ENCODE measurements around the gene XYLT2. TPM values are rescaled to one million over a fixed set of nuclear protein-coding genes. Genes with fewer than 3 reads are reported as not detected.

Gene XYLT2
- total and polyA plus RNA-seq, 10 donors = 10.0 to 27.3 (median 19.6) TPM

- peak within 1 kb of the TSS; percentile 86 to 99 (median 96) for H3K27ac ChIP-seq
- TF ChIP-seq CTCF (IDR thresholded peaks at IDR 0.05 in 8 of 11, conservative IDR thresholded peaks at IDR 0.05 in 3 of 11) (peak in 1 of 11 experiments; percentile 3), POLR2A (IDR thresholded peaks at IDR 0.05) (no peak), POLR2AphosphoS5 (IDR thresholded peaks at IDR 0.05) (peak; percentile 89 to 92 (median 92))
- H3K36me3 ChIP-seq = peaks cover 5 to 38% (median 28%) of the 10 kb centered on the region in 6 donors
- peak; percentile 95 for DNase-seq
- WGBS, 5 donors = 1 to 2% (median 2%) methylated on average over 33 to 42 of the region's 42 CpGs
- no peaks in the 10 kb centered on the region for H3K9me3 ChIP-seq
- peak within 1 kb of the TSS; percentile 52 to 87 (median 75) for H3K4me3 ChIP-seq
- intact Hi-C loops (cut with DNase I; ENCODE audit: low total_unique reads) = loop anchor here (10.0 kb wide), 1 partner anchor 102 kb away; the partner anchor contains the start of gene RSAD1
- no peaks in the 10 kb centered on the region for H3K27me3 ChIP-seq (replicated peaks in 1 of 7)
- peaks cover 8 to 43% (median 28%) of the 10 kb centered on the region in 6 donors for H3K4me1 ChIP-seq
Measured at GRCh38 chr17:50372758-50373556, 27.0 kb downstream of the XYLT2 start, which contains the start of the genes EME1 and MRPL27. EME1 (plus strand) TSS chr17:50373229; CDS start chr17:50375209, 1,980 bp downstream. MRPL27 (minus strand) TSS chr17:50373184; CDS start chr17:50373170, 14 bp downstream.

- 81 to 91% (median 87%) methylated on average over 2 of the region's 2 CpGs for WGBS, 5 donors
- Histone ChIP-seq H3K9me3 (no peaks in the 10 kb centered on the region), H3K4me3 (peak overlapping the region in 3 of 8 donors; percentile 69 to 87 (median 79)), H3K4me1 (peaks cover 8 to 43% (median 28%) of the 10 kb centered on the region in 6 donors), H3K27me3 (replicated peaks in 1 of 7) (no peaks in the 10 kb centered on the region), H3K27ac (no peak overlapping the region), H3K36me3 (peaks cover 4 to 33% (median 21%) of the 10 kb centered on the region in 6 donors)
- TF ChIP-seq POLR2A (IDR thresholded peaks at IDR 0.05) = no peak
- no peak for TF ChIP-seq CTCF (IDR thresholded peaks at IDR 0.05 in 8 of 11, conservative IDR thresholded peaks at IDR 0.05 in 3 of 11)
- TF ChIP-seq POLR2AphosphoS5 (IDR thresholded peaks at IDR 0.05) = no peak
- intact Hi-C loops (cut with DNase I; ENCODE audit: low total_unique reads) = loop anchor here (10.0 kb wide), 1 partner anchor 101 kb away; the partner anchor contains the start of gene RSAD1
- DNase-seq = no peak
Measured at GRCh38 chr17:50373705-50374104, 27.8 kb downstream of the XYLT2 start.

GRCh38 chr17:50375858-50376538, 30.1 kb downstream of the XYLT2 start:
- intact Hi-C loops (cut with DNase I; ENCODE audit: low total_unique reads) = loop anchor here (10.0 kb wide), 1 partner anchor 99 kb away; the partner anchor contains the start of gene RSAD1
- no peak for DNase-seq
- 84 to 92% (median 87%) methylated on average over 5 of the region's 5 CpGs for WGBS, 5 donors

More at GRCh38 chr17:50375858-50376538, 30.1 kb downstream of the XYLT2 start:
- Histone ChIP-seq H3K9me3 (no peaks in the 10 kb centered on the region), H3K4me1 (peaks cover 8 to 28% (median 22%) of the 10 kb centered on the region in 6 donors), H3K4me3 (no peak overlapping the region), H3K36me3 (peaks cover 0 to 33% (median 11%) of the 10 kb centered on the region in 6 donors), H3K27ac (no peak overlapping the region), H3K27me3 (replicated peaks in 1 of 7) (no peaks in the 10 kb centered on the region)
- TF ChIP-seq CTCF (IDR thresholded peaks at IDR 0.05 in 8 of 11, conservative IDR thresholded peaks at IDR 0.05 in 3 of 11) (no peak), POLR2A (IDR thresholded peaks at IDR 0.05) (no peak), POLR2AphosphoS5 (IDR thresholded peaks at IDR 0.05) (no peak)

All from spleen (tissue), 11 donors.